Stimulated activated CD8-positive, alpha-beta memory T cell treated with anti-CD3 and anti-CD28 coated beads, Interleukin-15, amount 100 ng/mL, for 4 hours (primary cell): ENCODE measurements around the gene NXPE3.

ENCODE experiments used
- DNase-seq, 2 donors: peaks; one replicate each; pipeline ENCODE4 v3.0.0-alpha.2; 2020; ENCODE audit warnings: low read depth in 2 of 2

Gene NXPE3

DNA sequence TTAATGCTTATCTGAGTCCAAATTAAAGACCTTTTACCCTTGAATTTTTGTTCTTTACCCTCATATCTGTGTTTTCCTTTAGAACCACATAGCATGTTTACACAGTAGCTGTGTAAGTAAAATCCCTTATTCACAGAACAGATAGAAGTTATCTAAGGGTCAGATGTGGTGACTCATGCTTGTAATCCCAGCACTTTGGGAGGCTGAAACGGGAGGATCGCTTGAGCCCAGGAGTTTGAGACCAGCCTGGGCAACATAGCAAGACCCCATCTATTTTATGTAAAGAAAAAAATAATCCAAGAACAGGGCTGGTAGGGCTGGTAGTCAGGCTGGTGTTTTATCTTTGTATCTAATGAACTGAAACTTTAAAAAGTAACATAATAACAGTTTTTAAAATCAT lies 23.2 kb downstream of the NXPE3 start:
- no peak for DNase-seq

DNA sequence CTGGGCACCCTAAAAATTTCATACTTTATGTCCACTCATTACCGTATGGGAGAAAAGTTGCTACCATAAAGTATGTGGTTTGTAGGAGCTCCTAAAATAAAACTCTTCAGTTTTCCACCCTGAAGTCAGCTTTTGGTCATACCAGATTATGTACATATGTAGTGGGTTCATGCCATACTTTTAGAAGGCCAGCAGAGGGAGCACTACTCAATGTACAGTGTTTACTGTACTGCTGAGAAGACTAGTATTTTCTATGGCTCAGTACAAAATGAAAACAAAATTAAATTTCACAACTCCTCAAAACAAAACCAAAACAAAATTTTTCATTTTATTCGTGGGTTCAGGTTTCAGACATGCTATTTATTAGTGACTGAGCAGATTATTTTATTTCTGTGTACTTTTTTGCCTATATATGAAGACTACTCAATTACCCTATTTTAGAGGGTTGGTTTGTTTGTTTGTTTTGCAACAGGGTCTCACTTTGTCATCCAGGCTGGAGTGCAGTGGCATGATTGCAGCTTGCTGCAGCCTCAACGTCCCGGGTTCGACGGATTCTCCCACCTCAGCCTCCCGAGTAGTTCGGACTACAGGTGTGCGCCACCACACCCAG lies 24.3 kb downstream of the NXPE3 start:
- peak in 1 of 2 donors; percentile 30 for DNase-seq

DNA sequence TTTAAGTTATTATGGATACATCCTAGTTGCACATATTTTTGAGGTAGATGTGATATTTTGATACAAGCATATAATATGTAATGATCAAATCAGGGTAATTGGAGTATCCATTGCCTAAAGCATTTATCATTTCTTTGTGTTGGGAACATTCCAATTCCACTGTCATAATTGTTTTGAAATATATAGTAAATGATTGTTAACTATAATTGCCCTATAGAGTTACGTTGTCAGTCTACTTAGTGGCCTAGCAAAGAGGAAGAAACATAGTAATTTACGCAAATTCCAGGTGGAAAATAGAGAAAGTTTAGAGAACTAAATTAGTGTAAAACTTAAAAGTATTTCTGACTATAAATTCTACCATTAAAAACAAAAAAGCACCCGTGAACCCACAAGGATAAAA lies 24.9 kb downstream of the NXPE3 start:
- no peak for DNase-seq

DNA sequence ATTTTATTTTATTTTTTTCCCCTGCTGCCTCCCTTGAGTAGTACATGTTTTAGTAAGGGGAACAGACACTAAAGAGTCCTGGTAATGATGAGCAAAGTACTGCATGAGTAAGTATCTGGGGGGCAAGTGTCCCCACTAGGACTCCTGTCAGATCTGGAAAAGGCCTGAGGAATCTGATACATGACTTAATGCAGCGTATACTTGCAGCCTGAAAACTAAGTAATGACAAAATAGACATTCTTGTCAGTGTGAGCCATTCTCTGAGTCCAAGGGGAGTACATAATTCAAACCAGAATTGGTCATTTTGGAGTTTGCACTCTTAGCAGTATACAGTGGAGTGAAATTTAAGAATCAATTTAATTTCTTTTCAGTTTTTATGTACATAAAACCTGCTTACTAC lies 27.5 kb downstream of the NXPE3 start:
- no peak for DNase-seq

DNA sequence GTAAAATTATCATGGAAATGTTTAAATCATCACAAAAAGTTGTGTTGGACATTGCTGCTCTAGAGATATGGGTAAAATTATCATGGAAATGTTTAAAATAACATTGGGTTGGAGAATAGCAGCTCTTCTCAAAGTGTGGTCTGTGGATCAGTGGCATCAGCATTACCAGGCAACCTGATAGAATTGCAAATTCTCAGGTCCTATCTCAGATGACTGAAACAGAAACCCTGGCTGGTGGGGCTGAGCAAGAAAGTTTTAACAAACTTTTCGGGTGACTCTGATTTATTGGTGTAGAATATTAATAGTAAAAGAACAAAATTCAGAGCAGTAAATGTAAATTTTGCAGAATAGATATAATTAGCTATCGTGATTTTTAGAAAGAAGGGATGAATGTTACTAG lies 28.9 kb downstream of the NXPE3 start:
- no peak for DNase-seq

DNA sequence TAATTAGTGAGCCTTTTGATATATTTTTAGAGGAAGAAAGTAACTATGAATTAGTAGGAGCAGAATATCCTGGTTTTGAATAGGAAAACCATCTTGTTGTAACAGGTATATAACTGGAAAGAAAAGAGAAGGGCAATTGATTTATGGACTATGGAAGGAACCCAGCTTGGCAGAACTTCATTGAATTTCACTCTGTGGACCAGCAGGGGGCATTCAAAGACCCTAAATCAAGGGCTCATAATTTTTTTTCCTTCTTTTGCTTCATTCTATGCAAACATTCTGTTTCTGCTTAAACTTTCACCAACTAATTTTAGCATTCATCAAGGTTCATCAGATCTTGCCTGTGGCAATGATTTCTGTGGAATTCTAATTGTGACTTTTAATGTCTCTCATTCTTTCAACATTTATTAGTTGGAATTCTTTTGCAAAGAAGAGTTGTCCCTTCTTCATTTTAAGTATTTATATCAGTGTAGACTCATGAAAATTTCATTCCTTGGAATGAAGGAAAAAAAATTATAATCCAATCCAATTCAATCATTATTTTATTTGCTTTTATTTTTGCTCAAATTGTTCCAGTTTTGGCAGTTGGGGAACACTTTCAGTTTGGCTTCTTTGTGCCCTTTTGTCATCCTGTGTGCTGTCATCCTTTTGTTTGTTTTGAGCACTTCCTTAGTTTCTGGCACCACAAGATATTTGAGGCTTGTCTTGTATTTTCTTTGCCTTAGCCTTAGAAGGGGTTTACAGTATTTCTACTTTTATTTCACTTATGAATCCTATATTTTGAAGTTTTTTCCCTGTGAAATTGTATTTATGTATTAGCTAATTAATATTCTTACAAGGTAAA lies 30.4 kb downstream of the NXPE3 start:
- no peak for DNase-seq

DNA sequence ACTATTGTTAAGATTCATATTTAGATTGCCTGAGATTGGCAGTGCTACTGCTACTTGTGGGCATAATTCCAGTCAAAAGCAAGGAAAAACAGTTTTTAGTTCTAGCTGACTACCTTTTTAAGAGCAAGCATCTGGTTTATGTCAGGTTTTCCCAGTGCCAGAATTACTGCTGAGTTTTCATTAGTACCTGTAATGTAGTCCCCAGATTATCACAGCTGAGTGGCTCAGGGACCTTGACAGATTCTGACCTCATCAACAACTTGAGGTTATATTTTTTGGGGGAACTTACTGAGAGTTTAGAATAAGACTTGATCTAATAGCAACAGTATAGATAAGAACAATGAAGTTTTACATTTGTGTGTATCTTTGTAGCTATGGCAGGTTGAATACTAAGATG lies 31.0 kb downstream of the NXPE3 start:
- no peak for DNase-seq

DNA sequence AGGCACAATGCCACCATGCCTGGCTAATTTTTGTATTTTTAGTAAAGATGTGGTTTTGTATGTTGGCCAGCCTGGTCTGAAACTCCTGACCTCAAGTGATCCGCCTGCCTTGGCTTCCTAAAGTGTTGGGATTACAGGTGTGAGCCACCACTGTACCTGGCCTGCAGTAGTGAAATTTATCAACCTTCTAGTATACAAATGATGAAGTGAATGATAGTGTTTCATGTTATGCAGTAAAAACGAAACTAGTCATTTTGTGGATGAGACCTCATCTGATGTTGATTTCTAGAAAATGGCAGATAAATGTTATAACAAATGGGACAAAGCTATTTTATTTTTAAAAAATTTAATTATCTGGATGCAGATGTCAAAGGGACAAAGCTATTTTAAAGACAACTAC lies 32.9 kb downstream of the NXPE3 start:
- DNase-seq: no peak

DNA sequence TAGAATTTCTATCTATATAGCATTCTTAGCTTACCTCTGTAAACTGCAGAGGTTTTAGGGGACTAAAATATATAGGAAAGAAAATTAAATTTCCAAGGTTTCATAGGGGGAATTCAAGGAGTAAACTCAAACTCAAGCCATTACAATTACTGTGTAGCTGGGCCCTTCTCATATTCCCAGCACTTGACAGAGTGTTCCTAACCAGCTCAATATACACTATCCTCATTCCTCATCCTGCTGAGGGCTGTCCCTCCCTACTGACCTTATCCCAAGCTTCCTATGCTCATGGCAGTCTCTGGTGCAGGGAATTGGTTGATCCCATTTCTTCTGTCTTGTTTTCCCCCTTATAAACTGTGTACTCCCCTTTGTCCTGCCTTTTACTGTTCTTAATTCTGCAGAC lies 33.9 kb downstream of the NXPE3 start:
- DNase-seq: no peak

DNA sequence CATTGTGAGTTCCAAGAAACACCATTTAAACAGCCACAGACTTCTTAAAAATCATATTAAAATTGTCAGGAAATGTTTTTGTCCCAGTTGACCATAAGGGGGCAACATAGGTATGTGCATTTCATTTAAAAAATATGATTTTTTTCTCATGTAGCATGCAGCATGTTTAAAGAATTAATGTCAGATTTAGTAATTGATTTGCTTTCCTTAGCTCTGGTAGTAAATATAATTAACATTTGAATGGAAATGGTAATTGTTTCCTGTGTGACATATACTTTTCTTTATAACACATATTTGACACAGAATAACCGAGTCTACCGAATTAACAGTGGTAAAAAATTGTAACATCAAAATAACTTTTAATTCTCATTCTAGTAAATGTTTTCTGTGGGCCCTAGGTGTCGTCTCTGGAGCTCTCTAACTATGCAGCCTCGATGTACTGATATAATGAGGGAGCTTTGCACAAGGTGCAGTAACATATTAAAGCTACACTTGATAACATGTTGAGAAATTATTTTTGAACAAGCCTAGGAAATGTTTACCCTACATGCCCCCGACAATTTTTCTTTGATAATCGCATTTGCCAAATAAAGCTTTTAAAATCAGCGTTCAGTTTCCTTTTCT lies 34.9 kb downstream of the NXPE3 start:
- no peak for DNase-seq

DNA sequence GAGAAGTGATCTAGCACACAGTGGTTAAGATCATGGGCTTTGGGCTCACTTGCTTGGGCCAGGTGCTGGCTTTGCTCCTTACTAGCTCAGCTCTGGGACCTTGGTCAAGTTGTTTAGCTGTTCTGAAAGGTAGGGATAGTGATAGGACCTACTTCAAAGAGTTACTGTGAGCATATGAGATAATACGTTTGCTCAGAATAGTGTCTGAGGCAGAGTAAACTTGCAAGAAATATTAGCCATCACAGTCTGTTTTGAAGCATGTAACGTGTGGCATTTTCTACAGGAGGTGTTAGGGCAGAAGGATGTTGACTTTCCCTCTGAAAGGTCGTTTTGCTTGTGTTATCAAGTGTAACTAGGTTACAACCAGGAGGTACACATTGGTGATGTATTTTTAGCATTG lies 35.8 kb downstream of the NXPE3 start:
- DNase-seq: no peak

DNA sequence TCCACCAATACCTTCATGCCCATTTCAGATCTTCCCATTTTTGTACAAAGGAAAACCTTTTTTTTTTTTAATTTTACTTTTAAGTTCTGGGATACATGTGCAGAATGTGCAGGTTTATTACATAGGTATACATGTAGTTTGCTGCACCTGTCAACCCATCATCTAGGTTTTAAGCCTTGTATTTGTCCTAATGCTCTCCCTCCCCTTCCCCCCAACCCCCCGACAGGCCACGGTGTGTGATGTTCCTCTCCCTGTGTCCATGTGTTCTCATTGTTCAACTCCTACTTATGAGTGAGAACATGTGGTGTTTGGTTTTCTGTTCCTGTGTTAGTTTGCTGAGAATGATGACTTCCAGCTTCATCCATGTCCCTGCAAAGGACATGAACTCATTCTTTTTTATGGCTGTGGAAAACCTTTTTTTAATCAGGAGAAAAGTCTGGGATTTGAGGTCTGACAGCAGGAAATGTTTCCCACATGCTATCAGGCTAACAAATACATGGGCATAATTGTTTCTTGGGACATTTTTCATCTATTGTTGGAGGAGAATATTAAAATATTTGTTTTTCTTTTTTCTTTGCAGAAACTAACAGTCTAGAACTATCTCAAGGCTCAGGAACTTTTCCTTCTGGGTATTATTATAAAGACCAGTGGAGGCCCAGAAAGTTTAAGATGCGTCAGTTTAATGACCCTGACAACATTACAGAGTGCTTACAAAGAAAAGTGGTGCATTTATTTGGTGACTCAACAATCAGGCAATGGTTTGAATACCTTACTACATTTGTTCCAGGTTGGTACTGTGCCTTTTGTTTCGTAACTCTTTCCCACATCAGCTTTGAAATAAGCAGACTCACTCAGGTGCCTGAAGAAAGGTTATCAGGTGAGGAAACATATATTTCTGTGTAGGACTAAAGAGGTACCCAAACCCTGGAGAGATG lies 37.5 kb downstream of the NXPE3 start:
- no peak for DNase-seq

DNA sequence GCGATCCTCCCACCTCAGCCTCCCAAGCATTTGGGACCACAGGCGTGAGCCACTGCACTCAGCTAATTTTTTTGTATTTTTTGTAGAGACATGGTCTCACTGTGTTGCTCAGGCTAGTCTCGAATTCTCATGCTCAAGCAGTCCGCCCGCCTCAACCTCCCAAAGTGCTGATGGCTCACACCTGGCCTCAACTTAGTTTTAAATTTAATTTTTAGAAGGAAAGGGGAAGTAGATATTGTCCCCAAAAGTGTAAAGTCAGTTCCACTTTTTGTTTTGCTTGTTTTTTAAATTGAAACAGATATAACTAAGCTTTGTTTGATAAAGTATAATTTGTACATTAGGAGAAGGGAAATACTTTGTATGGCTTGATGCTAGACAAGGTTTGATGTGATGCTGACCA lies 39.0 kb downstream of the NXPE3 start:
- no peak for DNase-seq

DNA sequence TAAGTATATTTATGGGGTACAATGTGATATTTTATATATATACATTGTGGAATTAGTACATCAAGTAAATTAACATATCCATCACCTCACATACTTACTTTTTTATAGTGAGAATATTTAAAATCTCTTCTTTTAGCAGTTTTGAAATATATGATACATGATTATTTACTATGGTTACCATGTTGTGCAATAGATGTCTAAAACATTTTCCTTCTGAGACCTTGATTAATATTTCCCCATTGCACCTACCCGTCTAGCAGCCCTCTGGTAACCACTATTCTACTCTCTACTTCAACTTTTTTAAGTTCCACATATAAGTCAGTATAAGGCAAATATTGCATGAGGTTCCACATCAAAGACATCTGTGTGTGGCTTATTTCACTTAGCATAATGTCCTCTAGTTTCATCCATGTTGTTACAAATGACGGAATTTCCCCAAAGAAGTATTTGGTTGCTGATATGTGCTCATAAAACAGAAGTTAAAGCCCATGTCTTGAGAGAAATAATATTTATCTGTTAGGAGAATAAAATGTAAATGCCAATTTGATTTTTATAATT lies 40.7 kb downstream of the NXPE3 start:
- DNase-seq: no peak

DNA sequence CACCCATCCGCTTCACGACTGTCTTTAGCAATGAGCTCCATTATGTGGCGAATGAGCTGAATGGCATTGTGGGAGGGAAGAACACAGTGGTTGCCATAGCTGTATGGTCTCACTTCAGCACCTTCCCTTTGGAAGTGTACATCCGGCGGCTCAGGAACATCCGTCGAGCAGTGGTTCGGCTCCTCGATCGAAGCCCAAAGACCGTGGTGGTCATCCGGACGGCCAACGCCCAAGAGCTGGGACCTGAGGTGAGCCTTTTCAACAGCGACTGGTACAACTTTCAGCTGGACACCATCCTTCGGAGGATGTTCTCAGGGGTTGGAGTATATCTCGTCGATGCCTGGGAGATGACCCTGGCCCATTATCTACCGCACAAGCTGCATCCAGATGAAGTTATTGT lies 42.5 kb downstream of the NXPE3 start:
- DNase-seq: no peak

DNA sequence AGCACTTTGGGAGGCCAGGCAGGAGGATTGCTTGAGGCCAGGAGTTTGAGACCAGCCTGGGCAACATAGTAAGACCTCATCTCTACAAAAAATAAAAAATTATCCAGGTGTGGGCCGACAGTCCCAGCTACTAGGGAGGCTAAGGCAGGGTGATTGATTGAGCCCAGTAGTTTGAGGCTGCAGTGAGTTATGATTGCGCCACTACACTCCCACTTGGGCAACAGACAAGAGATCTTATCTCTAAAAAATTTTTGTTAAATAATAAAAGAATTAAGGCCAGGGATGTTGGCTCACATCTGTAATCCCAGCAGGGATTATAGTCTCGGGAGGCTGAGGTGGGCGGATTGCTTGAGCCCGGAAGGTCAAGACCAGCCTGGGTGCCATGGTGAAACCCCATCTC lies 44.5 kb downstream of the NXPE3 start:
- DNase-seq: no peak

DNA sequence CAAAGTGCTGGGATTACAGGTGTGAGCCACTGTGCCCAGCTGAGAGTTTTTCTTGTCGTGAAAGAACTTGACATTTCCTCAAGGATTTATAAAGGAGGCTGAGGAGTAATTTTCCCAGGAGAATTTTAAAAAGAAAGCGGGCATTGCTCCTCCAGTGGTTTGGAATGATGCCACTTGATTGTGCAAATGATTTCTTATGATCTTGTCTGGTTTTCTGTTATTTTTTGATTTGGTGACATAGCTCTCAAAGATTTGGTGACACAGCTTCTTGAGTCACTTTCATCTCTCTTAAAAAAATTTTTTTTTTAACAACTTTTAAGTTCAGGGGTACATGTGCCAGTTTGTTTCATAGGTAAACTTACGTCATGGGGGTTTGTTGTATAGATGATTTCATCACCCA lies 45.7 kb downstream of the NXPE3 start:
- DNase-seq: no peak

DNA sequence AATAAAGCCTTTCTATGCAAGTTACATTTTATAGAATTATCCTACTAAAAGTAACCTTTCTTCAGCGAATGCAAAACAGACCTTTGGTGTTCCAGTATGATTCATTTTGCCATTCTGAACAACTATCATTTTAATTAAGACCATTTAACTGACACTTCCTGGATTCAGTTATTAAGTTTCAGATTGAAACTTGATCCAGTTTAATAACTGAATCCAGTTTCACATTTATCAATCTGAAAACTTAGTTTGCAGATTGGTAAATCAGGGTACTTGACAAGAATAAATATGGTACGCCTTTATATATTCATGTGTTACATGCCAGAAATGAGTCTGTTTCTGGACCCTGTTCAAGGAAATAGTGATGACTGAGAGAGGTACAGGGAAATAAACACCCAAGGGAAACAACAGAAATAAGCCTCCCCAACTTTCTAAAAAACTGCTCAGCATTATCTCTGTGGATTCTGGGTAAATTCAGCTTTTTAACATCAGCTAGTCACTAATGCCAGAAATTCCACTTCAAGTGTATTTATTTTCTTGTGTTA lies 47.0 kb downstream of the NXPE3 start:
- DNase-seq: no peak

DNA sequence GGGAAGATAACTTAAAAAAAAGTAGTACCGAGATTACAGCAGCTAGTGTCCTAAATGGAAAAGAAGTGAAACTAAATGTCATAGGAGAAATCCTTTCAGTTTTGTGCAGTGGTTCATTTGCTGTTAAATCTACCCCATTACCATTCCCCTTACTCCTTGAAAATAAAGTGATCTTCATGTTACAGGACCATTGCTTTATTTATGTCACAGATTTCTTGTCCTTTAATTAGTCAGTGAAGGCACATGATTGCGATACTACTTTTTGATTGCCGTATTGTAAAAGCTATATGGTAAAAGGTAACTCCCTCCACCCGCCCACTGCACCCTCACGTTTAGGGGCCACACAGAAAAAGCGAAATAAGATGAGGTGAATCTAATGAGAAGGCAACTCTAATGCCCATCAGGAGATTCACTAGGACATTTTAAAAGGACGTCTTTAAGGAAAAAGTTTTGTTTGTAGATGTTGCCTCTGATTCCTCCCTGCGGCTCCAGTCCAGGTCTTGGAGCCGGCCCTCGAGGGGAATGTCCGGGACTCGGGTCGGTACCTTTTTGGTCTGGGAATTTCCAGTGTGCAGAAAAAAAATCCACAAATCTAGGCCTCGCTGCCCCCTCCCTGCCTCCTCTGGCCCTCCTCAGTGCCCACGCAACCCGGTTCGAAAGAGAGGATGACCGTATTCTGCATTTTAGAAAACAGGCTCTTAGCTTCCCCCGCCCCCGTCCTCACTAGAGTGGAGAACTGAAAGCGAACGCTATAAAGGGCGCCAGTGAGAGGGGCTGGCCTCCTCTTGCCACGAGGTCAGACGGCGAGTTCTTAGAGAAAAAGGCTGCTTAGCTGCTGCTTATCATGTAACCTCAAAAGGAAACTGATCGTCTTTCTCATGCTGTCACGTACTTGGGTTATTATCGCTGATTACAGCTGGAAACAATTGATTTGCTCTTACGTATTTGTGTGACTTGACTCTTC lies 48.5 kb downstream of the NXPE3 start:
- peak; percentile 70 to 81 for DNase-seq

DNA sequence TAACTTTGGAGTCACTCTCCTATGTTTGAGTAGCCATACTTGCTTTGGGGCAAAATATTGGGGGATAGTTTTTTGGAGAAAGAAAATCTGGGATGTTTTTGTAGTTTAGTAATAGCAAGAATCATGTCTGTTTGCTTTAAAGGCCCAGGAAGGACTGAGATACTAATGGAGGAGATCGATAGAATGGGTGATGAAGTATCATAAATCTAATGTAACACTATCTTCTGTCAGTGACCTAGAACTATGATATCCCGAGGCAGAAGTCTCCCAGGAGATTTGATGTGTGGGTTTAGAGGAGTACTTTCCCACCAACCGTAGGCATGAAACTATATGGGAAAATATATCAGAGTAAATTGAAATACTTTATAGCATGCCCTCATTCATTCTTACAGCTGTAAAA lies 49.3 kb downstream of the NXPE3 start:
- no peak for DNase-seq
